Fibroblast of mammary gland (primary cell): ENCODE results near the gene PDHA1.

Source experiments
- DNase-seq: peaks from one replicate; pipeline ENCODE4 v3.0.0-alpha.2; 2010; ENCODE audit warnings: low read depth
- H3K4me3 ChIP-seq: 2 replicates; pipeline ENCODE4 v1.5.1; 2011; ENCODE audit warnings: low read depth, mild to moderate bottlenecking, low read length, moderate library complexity; ENCODE audit not compliant: control insufficient read depth
- TF ChIP-seq, protein P1 (sequence below): conservative IDR thresholded peaks from 2 replicates; pipeline ENCODE4 v1.5.1; 2011; ENCODE audit warnings: low read depth, low read length, inconsistent platforms; ENCODE audit not compliant: control insufficient read depth, insufficient read depth

The PDHA1 gene

DNA sequence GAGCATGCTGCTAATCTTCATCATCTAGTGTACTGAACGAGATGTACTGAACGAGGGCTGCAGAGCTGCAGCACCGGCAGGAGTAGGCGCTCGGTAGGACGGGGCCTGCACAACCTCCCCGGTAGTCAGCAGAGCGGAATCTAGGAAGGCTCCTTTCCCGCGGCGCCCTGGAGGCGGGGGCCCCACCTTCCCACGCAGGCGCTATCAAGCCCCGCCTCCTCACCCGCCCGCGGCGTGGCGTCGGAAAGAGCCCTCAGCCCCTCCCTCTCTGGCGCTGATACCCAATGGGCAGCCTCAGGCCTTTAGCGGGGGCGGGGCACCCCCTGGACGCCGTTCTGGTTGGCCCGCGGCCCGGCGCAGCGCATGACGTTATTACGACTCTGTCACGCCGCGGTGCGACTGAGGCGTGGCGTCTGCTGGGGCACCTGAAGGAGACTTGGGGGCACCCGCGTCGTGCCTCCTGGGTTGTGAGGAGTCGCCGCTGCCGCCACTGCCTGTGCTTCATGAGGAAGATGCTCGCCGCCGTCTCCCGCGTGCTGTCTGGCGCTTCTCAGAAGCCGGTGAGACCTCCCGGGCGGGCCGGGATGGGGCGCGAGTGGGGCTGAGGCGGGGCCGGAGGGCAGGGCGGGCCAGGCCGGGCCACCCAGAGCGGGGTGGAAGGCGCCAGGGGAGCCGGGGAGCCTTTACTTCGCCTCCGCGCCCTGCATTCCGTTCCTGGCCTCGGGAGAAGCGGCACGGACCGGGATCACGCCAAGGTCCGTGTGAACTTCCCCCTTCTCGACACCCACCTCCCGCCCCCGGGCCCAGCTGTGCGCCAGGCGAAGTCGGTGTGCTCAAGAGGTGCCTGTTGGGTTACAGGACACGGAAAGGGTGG is at the start of gene PDHA1:
TSS of gene PDHA1 (plus strand) at position 393 of the 874 bp plus-strand sequence. CDS start at position 504, 111 bp downstream.
- TF ChIP-seq, protein P1, sequence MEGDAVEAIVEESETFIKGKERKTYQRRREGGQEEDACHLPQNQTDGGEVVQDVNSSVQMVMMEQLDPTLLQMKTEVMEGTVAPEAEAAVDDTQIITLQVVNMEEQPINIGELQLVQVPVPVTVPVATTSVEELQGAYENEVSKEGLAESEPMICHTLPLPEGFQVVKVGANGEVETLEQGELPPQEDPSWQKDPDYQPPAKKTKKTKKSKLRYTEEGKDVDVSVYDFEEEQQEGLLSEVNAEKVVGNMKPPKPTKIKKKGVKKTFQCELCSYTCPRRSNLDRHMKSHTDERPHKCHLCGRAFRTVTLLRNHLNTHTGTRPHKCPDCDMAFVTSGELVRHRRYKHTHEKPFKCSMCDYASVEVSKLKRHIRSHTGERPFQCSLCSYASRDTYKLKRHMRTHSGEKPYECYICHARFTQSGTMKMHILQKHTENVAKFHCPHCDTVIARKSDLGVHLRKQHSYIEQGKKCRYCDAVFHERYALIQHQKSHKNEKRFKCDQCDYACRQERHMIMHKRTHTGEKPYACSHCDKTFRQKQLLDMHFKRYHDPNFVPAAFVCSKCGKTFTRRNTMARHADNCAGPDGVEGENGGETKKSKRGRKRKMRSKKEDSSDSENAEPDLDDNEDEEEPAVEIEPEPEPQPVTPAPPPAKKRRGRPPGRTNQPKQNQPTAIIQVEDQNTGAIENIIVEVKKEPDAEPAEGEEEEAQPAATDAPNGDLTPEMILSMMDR = no peak
- H3K4me3 ChIP-seq = peak within 1 kb of the TSS; percentile 67
- DNase-seq = peak; percentile 87

DNA sequence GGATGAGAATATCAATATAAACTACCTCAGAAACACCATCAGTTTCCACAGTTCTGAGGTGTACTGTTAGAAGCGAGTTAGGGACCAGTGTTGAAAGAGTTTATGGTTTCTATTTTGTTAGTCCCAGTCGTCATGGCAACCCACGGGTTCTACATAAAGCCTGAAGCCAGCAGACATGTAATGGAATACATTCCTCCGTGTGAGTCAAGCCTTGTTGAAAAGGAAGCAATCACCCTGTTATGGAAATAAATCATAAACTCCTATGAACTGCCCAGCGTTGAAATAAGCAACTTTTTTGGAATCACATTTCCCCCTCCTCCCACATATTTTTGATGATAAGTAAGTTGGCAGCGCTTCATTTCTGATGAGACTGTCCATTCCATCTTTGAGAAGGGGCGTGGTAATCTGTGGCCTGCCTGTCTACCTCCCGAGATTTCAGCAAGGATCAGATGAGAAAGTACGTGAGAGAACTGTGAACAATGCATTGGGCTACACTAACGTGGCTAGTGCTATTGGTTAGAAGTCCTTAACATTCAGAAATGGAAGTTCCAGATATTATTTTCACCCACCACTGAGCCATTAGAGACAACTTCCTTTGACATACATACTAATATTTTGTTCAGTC is 40.4 kb upstream of the PDHA1 start:
- peak; percentile 84 for DNase-seq
- TF ChIP-seq, protein P1 = no peak
- H3K4me3 ChIP-seq = no peak overlapping the region

DNA sequence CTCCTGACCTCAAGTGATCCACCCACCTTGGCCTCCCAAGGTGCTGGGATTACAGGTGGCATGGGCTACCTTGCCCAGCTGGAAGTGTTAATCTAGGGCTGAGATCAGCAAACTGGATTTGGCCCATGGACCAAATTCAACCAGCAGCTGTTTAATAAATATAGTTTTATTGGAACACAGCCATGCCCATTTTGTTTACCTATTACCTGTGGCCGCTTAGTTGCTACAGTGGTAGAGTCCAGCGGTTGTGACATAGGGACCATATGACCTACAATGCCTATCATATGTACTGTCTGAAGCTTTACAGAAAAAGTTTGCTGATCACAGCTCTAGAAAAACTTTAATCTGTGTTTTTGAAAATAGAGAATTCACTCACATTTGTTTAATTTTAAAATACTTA is 17.2 kb upstream of the PDHA1 start:
- TF ChIP-seq, protein P1 = no peak
- no peak overlapping the region for H3K4me3 ChIP-seq
- DNase-seq = no peak

DNA sequence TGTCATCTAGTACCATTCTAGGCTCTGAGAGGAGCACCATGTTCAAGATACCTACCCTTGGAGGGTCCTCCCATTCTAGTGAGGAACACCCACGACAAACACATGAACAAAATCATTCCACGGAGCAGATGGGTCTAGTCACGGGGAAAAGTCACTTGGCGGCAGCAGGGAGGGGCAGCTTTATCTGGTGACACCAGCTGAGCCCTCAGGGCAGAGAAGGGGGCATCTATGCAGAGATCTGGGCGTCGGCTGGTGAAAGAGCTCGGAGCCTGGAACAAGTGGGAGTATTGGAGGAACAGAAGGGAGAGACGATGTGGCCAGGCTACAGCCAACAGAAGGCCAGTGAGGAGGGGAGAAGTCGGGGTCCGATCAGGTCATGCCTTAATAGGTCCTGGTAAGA is 11.9 kb upstream of the PDHA1 start:
- DNase-seq = no peak
- TF ChIP-seq, protein P1 = no peak
- no peak overlapping the region for H3K4me3 ChIP-seq

DNA sequence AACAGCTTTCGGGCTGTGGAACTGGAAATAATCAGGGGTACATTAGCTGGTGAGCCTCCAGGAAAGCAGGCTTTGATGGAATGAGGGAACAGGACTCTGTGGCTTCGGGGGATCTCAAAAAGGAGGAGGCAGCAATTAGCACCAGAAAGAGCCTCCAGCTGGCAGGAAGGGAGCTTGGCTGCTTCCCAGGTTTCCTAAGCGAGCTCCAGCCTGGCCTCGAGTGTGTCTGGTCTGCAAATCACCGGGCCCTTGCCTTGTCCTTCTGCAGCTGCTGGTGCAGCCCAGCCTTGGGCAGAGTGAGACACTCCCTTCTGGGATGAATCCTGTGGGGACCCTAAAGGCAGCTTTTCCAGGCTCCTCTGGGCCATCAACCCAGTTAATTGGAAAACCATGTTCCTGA is 10.7 kb upstream of the PDHA1 start:
- DNase-seq = peak; percentile 30
- H3K4me3 ChIP-seq = no peak overlapping the region
- TF ChIP-seq, protein P1 = no peak

DNA sequence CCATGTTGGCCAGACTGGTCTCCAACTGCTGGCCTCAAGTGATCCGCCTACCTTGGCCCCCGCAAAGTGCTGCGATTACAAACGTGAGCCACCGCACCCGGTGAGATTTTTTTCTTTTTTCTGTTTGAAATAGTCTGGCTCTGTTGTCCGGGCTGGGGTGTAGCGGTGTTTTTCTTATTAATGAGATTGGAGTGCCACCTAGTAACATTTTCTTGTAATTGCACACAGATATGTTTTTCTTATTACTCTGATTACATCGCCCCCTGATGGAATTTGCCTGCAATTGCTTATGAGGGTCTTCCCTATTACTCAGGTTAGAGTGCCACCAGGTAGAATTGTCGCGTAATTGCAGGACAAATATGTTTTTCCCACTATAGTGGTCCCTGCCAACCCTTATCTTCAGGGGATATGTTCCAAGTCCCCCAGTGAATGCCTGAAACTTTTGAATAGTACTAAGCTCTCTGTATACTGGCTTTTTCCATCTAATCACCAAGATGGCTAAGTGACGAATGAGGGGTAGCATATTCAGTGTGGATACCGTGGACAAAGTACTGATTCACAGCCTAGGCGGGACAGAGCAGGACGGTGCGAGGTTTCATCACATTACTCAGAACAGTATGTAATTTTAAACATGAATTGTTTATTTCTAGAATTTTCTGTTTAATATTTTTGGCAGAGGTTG is 8.6 kb upstream of the PDHA1 start:
- peak; percentile 50 for DNase-seq
- no peak overlapping the region for H3K4me3 ChIP-seq
- TF ChIP-seq, protein P1 = peak; percentile 39
